Hepatocyte (in vitro differentiated cells): ENCODE results near the gene GP1BB. TPM values are rescaled to one million over a fixed set of nuclear protein-coding genes. Genes with fewer than 3 reads are reported as not detected.

ENCODE experiments used
- DNase-seq: peaks from one replicate; pipeline ENCODE4 v3.0.0-alpha.2; 2016; ENCODE audit warnings: low spot score
- H2AFZ ChIP-seq: fragments of 200-600 bp; sonication (generic); 2 replicates; pipeline ENCODE4 v1.6.0; 2016; ENCODE audit warnings: antibody characterized with exemption, mild to moderate bottlenecking
- H3K27ac ChIP-seq: fragments of 200-600 bp; sonication (generic); 2 replicates; pipeline ENCODE4 v1.5.1; 2016; ENCODE audit warnings: mild to moderate bottlenecking
- H3K27me3 ChIP-seq: fragments of 200-600 bp; sonication (generic); 2 replicates; pipeline ENCODE4 v1.6.1; 2016
- H3K36me3 ChIP-seq: fragments of 200-600 bp; sonication (generic); replicated peaks from 2 replicates; pipeline ENCODE4 v1.5.1; 2016; ENCODE audit warnings: low read depth; ENCODE audit not compliant: insufficient read depth
- H3K4me1 ChIP-seq: fragments of 200-600 bp; sonication (generic); 2 replicates; pipeline ENCODE4 v1.5.1; 2016; ENCODE audit warnings: mild to moderate bottlenecking, moderate library complexity; ENCODE audit not compliant: insufficient read depth
- H3K4me2 ChIP-seq: fragments of 200-600 bp; sonication (generic); 2 replicates; pipeline ENCODE4 v1.6.0; 2016
- H3K4me3 ChIP-seq: fragments of 200-600 bp; sonication (generic); 2 replicates; pipeline ENCODE4 v1.5.1; 2016; ENCODE audit warnings: mild to moderate bottlenecking
- H3K79me2 ChIP-seq: fragments of 200-600 bp; sonication (generic); 2 replicates; pipeline ENCODE4 v1.6.0; 2017; ENCODE audit warnings: mild to moderate bottlenecking
- H3K9me2 ChIP-seq: fragments of 200-600 bp; sonication (generic); replicated peaks from 2 replicates; pipeline ENCODE4 v1.6.0; 2017; ENCODE audit warnings: mild to moderate bottlenecking; ENCODE audit not compliant: insufficient read depth
- H3K9me3 ChIP-seq: fragments of 200-600 bp; sonication (generic); 2 replicates; pipeline ENCODE4 v1.5.1; 2016; ENCODE audit warnings: low read depth, mild to moderate bottlenecking
- H4K20me1 ChIP-seq: fragments of 200-600 bp; sonication (generic); 2 replicates; pipeline ENCODE4 v1.6.0; 2016; ENCODE audit warnings: mild to moderate bottlenecking; ENCODE audit not compliant: insufficient read depth, poor library complexity, severe bottlenecking
- EZH2 ChIP-seq: fragments of 200-600 bp; sonication (generic); IDR thresholded peaks from 2 replicates; pipeline ENCODE4 v1.6.1; 2016; ENCODE audit warnings: antibody characterized with exemption, mild to moderate bottlenecking, borderline replicate concordance
- EZH2phosphoT487 ChIP-seq: fragments of 200-600 bp; sonication (generic); IDR thresholded peaks from one replicate; pipeline ENCODE4 v1.6.1; 2018; ENCODE audit warnings: antibody characterized with exemption, mild to moderate bottlenecking, low read depth, moderate library complexity; ENCODE audit not compliant: unreplicated experiment, severe bottlenecking
- WGBS: methylation state at CpG from one replicate; pipeline ENCODE4 v1.1.6; 2016; ENCODE audit warnings: low lambda C conversion rate; ENCODE audit errors: missing lambda C conversion rate; 5-methylcytosine and 5-hydroxymethylcytosine counted together
- polyA plus RNA-seq: library from polyadenylated mRNA; unstranded; fragments of >200 nt; fragmentation: Nextera tagmentation; extraction: Ambion mirVana; gene quantifications from 2 replicates; pipeline ENCODE4 v1.2.1, GENCODE V29; 2016
- total RNA-seq: library from RNA; depleted of rRNA; stranded (reverse); fragments of >200 nt; gene quantifications from 2 replicates; pipeline ENCODE4 v1.2.3, GENCODE V29; 2014
- TF ChIP-seq, protein P1 (sequence below): fragments of 200-600 bp; sonication (generic); IDR thresholded peaks from 2 replicates; pipeline ENCODE4 v1.5.1; 2016; ENCODE audit warnings: antibody characterized with exemption, mild to moderate bottlenecking; ENCODE audit not compliant: poor library complexity

GP1BB gene
- 1.0 and 2.5 TPM in 2 replicates for total RNA-seq
- polyA plus RNA-seq = 2.4 and 2.8 TPM in 2 replicates

DNA sequence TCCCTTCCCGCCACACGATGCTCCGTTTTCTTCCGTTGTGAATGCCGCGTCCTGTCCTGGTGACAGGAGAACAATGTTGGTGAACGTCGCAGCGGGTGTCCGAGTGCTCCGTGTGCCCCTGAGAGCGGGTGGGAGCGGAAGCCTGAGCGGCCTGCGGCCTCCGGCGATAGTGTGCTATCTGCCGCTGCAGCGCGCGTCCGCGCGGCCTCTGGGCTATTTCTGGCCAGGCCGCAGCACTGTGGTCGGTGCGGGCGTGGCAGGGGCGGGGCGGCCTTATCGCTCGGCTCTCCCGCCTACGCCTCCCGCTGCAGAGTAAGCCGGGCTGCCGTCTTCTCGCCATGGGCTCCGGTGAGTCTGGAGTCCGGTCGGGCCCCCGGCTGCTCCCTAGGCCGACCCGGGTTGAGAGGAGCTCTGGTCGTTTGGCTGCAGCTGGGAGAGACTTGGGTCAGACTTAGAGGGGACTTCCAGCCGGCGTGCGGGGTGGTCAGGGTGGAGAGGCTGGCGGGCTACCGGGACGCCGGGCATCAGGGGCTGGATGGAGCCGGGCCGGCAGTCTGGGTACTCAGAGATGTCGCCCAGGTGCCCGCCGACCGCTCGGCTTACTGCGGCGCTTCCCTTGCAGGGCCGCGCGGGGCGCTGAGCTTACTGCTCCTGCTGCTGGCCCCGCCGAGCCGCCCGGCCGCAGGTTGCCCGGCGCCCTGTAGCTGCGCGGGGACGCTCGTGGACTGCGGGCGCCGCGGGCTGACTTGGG is at the start of gene GP1BB:
Gene GP1BB, plus strand, starts transcription at position 308 of the 751 bp plus-strand sequence. Its CDS starts 31 bp downstream, at position 339.
- Histone ChIP-seq H2AFZ (no peak within 1 kb of the TSS), H3K4me1 (peaks cover 19% of the 10 kb centered on the region), H3K4me2 (peak within 1 kb of the TSS; percentile 79), H3K27ac (no peak within 1 kb of the TSS), H3K36me3 (no peaks in the 10 kb centered on the region), H3K9me3 (no peaks in the 10 kb centered on the region), H3K9me2 (no peaks in the 10 kb centered on the region), H4K20me1 (peaks cover 5% of the 10 kb centered on the region), H3K79me2 (no peaks in the 10 kb centered on the region), H3K27me3 (peaks cover 78% of the 10 kb centered on the region), H3K4me3 (no peak within 1 kb of the TSS)
- DNase-seq = peak; percentile 72
- 8% methylated on average over 62 of the region's 80 CpGs for WGBS
- TF ChIP-seq, protein P1, sequence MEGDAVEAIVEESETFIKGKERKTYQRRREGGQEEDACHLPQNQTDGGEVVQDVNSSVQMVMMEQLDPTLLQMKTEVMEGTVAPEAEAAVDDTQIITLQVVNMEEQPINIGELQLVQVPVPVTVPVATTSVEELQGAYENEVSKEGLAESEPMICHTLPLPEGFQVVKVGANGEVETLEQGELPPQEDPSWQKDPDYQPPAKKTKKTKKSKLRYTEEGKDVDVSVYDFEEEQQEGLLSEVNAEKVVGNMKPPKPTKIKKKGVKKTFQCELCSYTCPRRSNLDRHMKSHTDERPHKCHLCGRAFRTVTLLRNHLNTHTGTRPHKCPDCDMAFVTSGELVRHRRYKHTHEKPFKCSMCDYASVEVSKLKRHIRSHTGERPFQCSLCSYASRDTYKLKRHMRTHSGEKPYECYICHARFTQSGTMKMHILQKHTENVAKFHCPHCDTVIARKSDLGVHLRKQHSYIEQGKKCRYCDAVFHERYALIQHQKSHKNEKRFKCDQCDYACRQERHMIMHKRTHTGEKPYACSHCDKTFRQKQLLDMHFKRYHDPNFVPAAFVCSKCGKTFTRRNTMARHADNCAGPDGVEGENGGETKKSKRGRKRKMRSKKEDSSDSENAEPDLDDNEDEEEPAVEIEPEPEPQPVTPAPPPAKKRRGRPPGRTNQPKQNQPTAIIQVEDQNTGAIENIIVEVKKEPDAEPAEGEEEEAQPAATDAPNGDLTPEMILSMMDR = no peak
- TF ChIP-seq EZH2 (peak; percentile 83), EZH2phosphoT487 (peak; percentile 23)

GRCh38 chr22:19673660-19674059 is 49.7 kb upstream of the GP1BB start:
- H3K4me3 ChIP-seq = no peak overlapping the region
- DNase-seq = no peak
- WGBS = 79% methylated on average over 4 of the region's 4 CpGs

DNA sequence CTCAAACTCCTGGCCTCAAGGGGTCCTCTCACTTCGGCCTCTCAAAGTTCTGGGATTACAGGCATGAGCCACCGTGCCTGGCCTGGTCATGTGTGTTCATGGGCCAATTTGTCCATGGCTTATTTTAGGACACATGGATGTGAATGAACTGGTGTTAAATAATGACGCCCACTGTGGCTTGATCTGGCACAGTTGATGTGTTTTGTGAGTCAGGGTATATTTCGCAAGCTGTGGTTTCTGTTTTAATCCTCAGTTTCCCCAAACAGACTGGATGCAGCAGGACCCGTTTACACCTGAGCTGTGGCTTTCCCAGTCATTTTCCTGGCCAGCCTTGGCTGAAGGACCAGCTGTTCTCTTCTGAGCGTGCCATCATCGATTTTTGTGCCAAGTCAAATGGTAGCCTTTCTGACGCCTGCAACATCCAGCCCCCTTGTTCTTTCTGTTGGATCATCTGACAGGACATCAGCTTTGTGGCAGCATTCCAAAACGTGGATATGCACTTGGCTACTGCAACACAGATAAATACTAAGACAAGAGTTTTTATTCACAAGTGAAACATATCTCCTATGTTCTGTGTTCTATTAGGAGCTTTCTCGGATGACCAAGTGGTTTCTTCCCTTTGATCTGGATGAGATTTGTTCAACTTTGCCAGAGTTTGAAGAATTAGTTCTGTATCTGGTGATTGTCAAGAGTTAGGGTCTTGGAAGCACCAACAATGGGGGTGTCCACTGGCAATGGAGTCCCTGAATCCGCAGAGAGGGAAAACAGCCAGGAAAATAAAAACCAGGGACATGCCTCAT is 49.0 kb upstream of the GP1BB start:
- Histone ChIP-seq H3K4me2 (no peak overlapping the region), H3K9me2 (no peaks in the 10 kb centered on the region), H3K9me3 (no peaks in the 10 kb centered on the region), H3K27ac (no peak overlapping the region), H3K27me3 (no peaks in the 10 kb centered on the region), H3K79me2 (no peaks in the 10 kb centered on the region), H3K4me1 (no peaks in the 10 kb centered on the region), H4K20me1 (no peaks in the 10 kb centered on the region), H3K4me3 (no peak overlapping the region), H3K36me3 (no peaks in the 10 kb centered on the region), H2AFZ (no peak overlapping the region)
- TF ChIP-seq EZH2 (no peak), EZH2phosphoT487 (no peak)
- TF ChIP-seq, protein P1 = no peak
- DNase-seq = no peak
- 85% methylated on average over 11 of the region's 11 CpGs for WGBS

More at GRCh38 chr22:19673660-19674059, 49.7 kb upstream of the GP1BB start:
- Histone ChIP-seq H3K9me3 (no peaks in the 10 kb centered on the region), H3K4me2 (no peak overlapping the region), H3K27me3 (no peaks in the 10 kb centered on the region), H3K9me2 (no peaks in the 10 kb centered on the region), H4K20me1 (no peaks in the 10 kb centered on the region), H3K27ac (no peak overlapping the region), H3K36me3 (no peaks in the 10 kb centered on the region), H2AFZ (no peak overlapping the region), H3K79me2 (no peaks in the 10 kb centered on the region), H3K4me1 (no peaks in the 10 kb centered on the region)
- TF ChIP-seq, protein P1 = no peak
- TF ChIP-seq EZH2phosphoT487 (no peak), EZH2 (no peak)
